Stimulated activated CD4-positive, alpha-beta T cell treated with anti-CD3 and anti-CD28 coated beads, Interleukin-12 subunit alpha, Interleukin-12 subunit beta, amount 100 ng/mL, for 4 hours (primary cell): ENCODE data around the gene SOX5.
"Not testable (repeated sequence)": the region's sequence is repeated elsewhere in the genome, so short reads cannot be mapped to it uniquely, and the experiment has no call there.

Experiments used
- DNase-seq: peaks from one replicate; pipeline ENCODE4 v3.0.0-alpha.2; 2020

Gene SOX5

DNA sequence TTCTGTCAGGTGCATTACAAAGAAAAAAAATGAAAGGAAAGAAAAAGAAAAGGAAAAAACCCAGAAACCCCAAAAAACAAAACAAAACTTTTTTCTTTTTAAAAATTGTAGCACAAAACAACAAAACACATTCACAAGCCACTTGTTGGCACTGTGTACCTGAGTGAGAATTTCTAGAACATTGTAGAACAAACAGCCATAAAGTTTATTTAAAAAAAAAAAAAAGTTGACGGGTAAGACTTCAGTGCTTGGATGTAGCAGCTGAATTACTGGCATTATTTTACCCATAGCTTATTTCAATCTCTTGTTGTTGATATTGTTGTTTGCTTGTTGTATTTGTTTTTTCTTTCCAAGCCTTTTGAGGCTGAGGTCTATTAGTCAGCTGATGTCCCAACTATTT lies 415.8 kb downstream of the SOX5 start:
- no peak for DNase-seq

DNA sequence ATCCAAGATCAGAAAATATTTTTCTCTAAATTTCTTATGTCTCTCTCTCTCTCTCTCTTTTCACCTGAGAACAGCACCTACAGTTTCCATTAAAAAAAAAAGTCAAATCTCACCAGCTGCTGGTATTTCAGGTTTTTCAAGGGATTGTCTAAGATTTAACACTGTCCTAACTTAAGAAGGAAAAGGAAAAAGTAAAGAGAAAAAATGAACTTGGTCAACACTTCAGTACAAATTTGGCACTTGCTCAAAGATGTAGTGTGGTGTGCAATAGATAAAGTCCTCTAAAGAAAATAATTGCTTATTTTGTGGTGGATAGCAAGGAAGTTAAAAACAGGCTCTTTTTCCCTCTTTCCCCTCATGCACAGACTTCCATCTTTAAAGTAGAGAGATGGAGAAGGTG lies 416.2 kb downstream of the SOX5 start:
- no peak for DNase-seq

DNA sequence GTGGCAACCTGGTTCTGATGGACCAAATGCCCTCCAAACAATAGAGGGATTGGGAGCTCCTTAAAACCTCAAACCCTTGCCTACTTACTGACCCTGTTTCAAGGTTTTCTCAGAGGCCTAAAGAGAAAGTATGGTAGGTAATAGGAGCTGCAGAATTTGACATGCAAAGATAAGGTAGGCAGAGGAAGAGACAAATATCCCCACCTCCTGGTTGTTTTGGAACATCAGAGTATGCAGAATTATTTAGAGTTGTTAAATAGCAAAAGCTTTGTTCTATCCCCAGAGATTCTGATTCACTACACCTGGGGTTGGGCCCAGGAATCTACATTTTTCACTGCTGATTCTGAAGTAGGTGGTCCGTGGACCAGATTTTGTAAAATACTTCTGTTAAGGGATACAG lies 421.2 kb downstream of the SOX5 start:
- DNase-seq: no peak

DNA sequence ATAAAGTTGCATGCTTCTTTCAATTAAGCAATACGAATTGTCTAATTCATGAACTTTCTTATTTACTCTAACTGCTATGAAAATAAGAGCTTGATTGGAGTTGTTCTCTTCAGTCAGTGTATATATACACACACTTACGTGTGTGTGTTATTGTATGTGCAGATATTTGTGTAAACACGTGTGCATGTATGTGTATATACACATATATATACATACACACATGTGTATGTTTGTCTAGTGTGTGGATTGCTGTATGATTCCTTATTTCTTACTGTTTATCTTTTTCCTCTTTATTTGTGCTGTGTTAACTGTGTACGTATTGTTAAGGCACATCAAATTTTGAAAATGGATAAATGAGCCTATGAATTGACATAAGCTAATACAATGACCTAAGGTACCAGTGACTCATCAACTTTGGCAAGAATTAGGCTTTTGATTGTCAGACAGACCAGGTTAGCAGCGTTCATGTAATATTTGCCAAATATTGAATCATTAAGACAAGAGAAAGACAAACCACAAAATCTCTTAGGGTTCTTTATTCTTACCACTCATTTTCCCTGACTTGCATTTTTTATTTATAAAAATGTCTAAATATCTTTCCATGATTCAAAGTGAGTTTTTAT lies 423.9 kb downstream of the SOX5 start:
- DNase-seq: no peak

DNA sequence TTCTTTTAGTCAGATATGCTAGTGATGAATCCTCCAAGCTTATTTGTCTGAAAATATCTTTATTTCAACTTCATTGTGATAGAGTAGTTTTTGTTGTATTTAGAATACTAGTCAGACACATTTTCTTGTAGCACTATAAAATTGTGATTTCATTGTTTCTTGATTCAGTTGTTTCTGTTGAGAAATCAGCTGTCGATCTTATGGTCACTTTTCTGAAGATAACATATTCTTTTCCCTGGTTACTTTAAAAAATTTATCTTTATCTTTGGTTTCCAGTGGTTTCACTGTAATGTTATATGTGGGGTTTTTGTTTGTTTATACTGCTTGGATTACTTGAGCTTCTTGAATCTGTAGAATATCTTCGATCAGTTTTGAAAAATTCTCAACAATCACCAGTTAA lies 426.1 kb downstream of the SOX5 start:
- DNase-seq: no peak

DNA sequence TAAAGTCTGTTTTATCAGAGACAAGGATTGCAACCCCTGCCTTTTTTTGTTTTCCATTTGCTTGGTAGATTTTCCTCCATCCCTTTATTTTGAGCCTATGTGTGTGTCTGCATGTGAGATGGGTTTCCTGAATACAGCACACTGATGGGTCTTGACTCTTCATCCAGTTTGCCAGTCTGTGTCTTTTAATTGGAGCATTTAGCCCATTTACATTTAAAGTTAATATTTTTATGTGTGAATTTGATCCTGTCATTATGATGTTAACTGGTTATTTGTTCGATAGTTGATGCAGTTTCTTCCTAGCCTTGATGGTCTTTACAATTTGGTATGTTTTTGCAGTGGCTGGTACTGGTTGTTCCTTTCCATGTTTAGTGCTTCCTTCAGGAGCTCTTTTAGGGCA lies 430.0 kb downstream of the SOX5 start:
- not testable (repeated sequence) for DNase-seq

DNA sequence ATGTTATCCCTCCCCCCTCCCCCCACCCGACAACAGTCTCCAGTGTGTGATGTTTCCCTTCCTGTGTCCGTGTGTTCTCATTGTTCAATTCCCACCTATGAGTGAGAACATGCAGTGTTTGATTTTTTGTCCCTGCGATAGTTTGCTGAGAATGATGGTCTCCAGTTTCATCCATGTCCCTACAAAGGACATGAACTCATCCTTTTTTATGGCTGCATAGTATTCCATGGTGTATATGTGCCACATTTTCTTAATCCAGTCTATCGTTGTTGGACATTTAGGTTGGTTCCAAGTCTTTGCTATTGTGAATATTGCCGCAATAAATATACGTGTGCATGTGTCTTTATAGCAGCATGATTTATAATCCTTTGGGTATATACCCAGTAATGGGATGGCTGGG lies 433.7 kb downstream of the SOX5 start:
- not testable (repeated sequence) for DNase-seq

DNA sequence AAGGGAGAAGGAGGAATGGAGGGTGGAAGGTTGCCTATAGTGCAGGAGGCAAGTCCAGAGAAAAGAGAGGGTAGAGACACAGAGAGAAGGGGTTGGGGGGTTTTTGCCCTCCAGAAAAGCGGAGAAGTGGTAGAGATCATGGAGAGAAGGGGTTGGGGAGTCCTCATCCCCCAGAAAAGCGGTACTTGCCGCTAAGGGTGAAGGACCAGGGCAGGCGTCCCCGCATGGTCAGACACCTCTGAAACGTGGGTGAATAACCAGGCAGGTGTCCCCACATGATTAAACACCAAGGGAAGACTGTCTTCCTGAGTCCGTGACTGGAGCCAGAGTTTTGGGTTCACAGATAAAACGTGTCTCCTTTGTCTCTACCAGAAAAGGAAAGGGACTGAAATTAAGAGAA lies 439.0 kb downstream of the SOX5 start:
- DNase-seq: no peak

DNA sequence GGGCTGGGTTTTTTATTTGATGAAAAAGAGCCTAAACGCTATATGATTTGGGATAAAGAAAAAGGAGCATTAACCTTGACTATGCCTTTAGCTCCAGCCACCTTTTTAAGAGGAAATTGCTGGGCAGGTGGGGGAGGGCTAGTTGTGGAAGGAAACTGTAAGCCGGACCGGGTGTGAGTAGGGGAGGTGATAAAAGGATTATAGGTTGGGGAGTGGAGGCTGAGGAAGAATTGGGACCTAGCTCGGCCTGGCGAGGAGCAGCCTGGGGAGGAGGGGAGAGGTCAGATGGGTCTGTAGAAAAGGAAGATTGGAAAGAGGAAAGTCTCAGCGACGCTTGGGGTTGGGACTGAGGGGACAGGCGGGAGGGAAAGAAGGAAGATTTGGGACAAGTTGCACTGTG lies 439.6 kb downstream of the SOX5 start:
- not testable (repeated sequence) for DNase-seq

DNA sequence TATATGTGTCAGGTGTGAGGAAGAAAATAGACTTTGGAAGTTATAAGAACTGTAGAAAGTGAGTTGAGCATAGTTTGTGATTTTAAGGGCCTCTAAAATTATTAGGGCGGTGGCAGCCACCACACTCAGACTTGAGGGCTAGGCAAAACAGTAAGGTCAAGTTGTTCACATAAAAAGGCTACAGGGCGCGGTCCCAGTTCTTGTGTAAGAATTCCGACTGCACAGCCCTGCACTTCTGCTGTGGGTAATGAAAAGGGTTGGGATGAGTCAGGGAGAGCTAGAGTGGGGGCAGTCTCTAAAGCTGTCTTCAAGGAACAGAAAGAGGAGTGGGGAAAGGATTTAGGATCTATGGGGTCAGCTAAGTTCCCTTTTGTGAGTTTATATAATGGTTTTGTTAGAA lies 441.7 kb downstream of the SOX5 start:
- not testable (repeated sequence) for DNase-seq

DNA sequence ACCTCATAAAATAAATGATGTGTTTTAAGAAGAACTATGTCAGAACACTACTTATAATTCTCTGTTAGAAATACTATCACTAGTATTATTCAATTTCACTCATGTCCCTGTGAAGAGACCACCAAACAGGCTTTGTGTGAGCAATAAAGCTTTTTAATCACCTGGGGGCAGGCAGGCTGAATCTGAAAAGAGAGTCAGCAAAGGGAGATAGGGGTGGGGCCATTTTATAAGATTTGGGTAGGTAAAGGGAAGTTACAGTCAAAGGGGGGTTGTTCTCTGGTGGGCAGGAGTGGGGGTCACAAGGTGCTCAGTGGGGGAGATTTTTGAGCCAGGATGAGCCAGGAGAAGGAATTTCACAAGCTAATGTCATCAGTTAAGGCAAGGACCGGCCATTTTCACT lies 443.7 kb downstream of the SOX5 start:
- not testable (repeated sequence) for DNase-seq

DNA sequence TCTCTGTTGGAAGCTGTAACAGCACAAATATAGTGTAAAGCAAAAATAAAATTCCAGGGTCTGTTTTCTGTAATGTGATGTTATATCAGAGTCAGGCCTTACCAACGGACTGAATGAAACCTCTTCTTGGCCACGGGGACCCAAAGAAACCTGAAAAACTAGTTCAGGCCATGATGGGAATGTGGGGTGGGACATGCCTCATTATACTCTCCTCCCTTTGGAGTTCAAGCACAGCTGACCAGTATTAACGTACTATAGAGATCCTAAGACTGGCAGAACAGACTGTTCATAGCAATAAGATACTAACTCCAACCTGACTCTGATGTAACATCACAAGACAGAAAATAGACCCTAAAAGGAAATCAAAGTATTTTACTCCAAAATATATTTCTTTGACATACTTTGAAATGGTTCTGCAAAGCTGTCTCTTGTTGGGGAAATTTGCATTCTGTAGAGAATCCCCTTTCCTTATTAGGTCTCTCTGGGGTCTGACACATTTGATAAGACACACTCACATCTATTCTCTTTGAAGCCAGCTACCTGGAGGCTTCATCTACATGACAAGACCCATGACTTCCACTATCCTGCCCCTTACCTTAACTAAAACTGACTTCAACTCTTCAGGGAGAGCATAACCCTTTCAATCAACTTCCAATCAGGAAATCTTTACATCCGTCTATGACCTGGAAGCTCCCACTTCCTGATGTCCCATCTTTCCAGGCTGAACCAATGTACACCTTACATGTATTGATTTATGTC lies 444.6 kb downstream of the SOX5 start:
- DNase-seq: no peak

DNA sequence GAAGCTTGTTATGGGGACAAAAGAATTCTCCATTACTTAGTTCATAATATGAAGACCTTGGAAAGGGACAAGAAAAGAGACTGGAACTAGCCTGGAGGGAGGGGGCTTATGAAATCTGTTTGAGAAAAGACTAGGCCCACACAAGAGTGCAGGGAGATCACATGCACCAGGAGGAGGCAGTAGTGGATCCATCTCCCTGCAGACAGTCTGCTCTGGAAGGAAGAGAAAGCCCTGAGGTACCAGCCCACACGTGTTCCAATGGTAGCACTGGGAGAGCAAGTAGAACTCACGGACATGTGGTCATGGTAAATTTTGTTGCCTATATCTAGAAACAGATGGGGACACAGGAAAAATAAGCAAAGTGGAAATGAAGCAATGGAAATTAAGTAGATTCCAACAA lies 445.4 kb downstream of the SOX5 start:
- no peak for DNase-seq

DNA sequence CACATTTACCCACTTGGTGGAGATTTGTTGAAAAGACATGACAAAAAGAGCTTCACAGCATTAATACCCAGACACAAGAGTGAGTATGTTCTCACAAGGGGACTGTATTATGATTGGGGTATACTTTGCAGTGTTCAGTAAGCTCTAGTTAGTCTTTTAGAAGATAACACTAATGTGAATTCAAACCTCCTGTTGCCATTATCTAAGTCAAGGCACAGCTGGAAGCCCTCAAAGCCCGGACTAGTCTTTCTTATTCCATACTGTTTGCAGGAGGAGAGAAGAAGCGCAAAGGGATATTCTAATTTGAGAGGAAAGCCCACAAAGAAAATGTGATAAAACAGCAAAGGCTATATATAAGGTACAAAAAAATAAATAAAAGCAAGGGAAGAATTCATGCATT lies 445.9 kb downstream of the SOX5 start:
- DNase-seq: no peak

DNA sequence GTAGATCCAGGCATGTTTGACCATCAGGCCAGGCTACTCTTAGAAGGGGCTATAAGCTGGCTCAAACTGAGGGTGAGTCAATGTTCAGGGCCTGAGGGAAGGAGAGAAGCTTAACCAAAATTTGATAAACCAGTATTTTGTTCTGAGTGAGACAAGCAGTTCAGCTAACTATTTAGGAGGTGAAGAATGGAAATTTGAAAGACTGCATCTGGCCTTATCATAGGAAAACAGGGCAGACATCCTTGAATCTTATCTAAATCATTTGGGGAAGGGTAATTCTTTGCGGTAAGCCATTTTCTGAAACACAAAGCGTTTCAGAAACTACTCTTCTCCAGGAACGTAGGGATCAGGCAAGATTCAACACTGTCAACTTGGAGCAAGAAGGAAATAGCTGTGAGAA lies 447.2 kb downstream of the SOX5 start:
- DNase-seq: no peak

DNA sequence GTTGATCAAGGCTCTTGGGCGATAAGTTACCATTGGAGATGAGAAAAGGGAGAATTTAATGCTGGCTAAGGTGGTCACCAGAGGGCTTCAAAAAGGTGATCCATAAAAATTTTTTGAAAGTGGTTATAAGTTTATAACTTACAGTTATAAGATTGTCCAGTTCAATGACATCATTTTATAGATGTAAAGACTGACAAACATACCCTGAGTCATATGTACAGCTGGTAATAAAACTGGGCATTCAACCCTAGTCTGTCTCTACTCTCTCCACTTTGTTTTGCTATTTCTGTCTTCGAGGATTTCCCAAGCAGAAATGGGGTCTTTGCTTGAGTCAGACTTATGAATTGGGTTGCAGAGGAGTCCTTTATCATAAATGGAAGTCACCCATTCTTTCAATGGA lies 454.0 kb downstream of the SOX5 start:
- DNase-seq: no peak

DNA sequence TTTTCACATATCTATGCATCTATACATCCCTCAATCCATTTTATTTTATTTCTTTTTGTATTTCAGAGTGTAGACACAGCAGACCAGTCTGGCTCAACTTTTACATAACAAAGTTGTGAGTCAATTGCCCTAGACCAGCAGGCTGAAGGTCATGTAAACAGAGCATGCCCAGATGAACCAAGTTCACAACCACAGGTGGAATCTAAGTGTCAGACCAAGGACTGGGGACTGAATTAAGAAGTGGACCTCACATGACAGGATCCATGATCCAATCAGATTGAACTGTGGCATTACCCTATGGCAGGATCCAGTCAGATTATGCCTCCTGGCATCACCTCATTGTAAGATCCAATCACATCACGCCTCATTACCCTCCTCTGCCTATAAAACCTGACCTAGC lies 455.8 kb downstream of the SOX5 start:
- DNase-seq: no peak

DNA sequence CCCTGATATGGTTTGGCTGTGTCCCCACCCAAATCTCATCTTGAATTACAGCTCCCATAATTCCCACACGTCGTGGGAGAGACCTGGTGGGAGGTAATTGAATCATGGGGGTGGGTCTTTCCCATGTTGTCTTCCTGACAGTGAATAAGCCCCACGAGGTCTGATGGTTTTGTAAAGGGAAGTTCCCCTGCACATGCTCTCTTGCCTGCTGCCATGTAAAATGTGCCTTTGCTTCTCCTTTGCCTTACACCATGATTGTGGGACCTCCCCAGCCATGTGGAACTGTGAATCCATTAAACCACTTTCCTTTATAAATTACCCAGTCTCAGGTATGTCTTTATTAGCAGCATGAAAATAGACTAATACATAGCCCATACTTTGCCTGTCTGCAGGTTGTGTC lies 458.4 kb downstream of the SOX5 start:
- DNase-seq: not testable (repeated sequence)

DNA sequence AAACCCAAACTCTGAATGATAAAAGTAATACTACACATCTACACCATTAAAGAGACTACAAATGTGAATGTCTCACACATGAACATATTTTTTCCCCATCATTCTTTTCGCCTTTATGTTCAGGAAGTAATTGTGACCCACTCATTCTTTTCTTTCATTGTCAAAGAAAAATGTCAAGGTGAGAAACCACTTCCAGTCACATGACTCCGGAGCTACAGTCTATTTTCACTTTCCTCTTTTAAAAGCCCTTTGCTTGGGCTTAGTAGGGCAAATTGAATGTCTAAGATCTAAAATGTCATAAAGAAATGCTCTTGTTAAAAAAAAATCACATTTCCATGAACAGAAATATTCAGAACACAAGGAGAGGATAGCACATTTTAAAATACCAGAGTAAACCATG lies 461.3 kb downstream of the SOX5 start:
- no peak for DNase-seq

DNA sequence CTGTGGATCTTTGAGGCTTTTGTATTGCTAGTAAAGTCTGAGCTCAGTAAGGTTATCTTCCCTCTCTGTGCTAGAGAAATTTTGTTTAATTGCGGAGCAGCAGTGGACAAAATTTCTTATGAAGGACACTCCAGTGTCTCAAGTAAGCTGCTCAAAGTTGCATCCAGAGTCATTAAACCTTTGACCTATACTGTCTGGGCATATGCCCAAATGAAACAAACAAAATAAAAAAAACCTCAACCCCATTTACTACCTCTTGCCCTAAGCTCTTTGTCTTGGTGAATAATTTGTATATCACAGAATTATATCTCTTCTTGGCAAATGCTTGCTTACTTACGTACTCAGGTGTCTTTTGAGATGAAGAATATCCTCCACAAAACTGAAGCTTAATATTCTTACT lies 465.2 kb downstream of the SOX5 start:
- no peak for DNase-seq

DNA sequence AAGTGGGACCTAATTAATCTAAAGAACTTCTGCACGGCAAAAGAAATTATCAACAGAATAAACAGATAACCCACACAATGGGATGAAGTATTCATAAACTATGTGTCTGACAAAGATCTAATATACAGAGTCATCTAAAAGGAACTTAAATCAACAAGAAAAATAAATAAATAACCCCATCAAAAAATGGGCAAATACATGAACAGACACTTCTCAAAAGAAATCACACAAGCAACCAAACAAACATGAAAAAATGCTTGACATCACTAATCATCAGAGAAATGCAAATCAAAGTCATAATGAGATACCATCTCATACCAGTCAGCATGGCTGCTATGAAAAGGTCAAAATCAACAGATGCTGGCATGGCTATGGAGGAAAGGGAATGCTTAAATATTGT lies 466.9 kb downstream of the SOX5 start:
- DNase-seq: no peak
